K562 (cell line): ENCODE results near the gene SPTBN4. TPM values are rescaled to one million over a fixed set of nuclear protein-coding genes. Genes with fewer than 3 reads are reported as not detected.
A peak's percentile ranks its signal among the peaks of the same experiment; 100 is the strongest.

Experiments
- ADNP ChIP-seq: fragments of 200-800 bp; sonication (Bioruptor generic); IDR thresholded peaks from 2 replicates; pipeline ENCODE4 v1.6.1; 2016; ENCODE audit warnings: missing genetic modification characterization, missing compliant biosample characterization
- CEBPB ChIP-seq: fragments of 450-650 bp; IDR thresholded peaks from 2 replicates; pipeline ENCODE4 v1.6.1; 2016; ENCODE audit warnings: missing genetic modification characterization, missing compliant biosample characterization
- CHCHD3 ChIP-seq: fragments of 250-450 bp; sonication (Bioruptor Pico); IDR thresholded peaks from 2 replicates; pipeline ENCODE4 v2.1.2; 2022; ENCODE audit warnings: mild to moderate bottlenecking
- ELF4 ChIP-seq: fragments of 450-650 bp; formaldehyde crosslinking; IDR thresholded peaks from 2 replicates; pipeline ENCODE4 v1.4.0; 2022; ENCODE audit warnings: missing genetic modification characterization
- ETV1 ChIP-seq: fragments of 450-650 bp; conservative IDR thresholded peaks from 2 replicates; pipeline ENCODE4 v1.6.1; 2016; ENCODE audit warnings: missing genetic modification characterization, control low read depth, low read depth, missing compliant biosample characterization
- FIP1L1 ChIP-seq: fragments of 200-400 bp; formaldehyde crosslinking; IDR thresholded peaks from 2 replicates; pipeline ENCODE4 v1.6.1; 2018; ENCODE audit warnings: mild to moderate bottlenecking, low read depth, low read length; ENCODE audit not compliant: poor library complexity, severe bottlenecking
- KLF10 ChIP-seq: fragments of 250-450 bp; sonication (Bioruptor Pico); IDR thresholded peaks from 2 replicates; pipeline ENCODE4 v1.6.1; 2021; ENCODE audit warnings: matching md5 sums
- MAFF ChIP-seq: IDR thresholded peaks from 2 replicates; pipeline ENCODE4 v1.6.1; 2012; ENCODE audit warnings: low read length, improper control_type of control experiment
- SETDB1 ChIP-seq: IDR thresholded peaks from one replicate; pipeline ENCODE4 v1.6.1; 2012; ENCODE audit warnings: low read length, control low read depth, inconsistent platforms
- TCFL5 ChIP-seq: fragments of 250-450 bp; sonication (Bioruptor Pico); conservative IDR thresholded peaks from 2 replicates; pipeline ENCODE4 v1.6.1; 2021; ENCODE audit warnings: mild to moderate bottlenecking, moderate library complexity, matching md5 sums
- XRCC4 ChIP-seq: IDR thresholded peaks from one replicate; pipeline ENCODE4 v1.6.1; 2011; ENCODE audit not compliant: insufficient read depth, insufficient read length; ENCODE audit errors: extremely low read depth
- ZNF354B ChIP-seq: fragments of 250-450 bp; sonication (Bioruptor Pico); IDR thresholded peaks from 2 replicates; pipeline ENCODE4 v1.4.0; 2020
- ZNF707 ChIP-seq: fragments of 250-450 bp; sonication (Bioruptor Pico); conservative IDR thresholded peaks from 2 replicates; pipeline ENCODE4 v1.8.0; 2022; ENCODE audit warnings: inconsistent platforms, mild to moderate bottlenecking, moderate library complexity
- ZNF717 ChIP-seq: fragments of 250-450 bp; sonication (Bioruptor Pico); IDR thresholded peaks from 2 replicates; pipeline ENCODE4 v1.5.0; 2021
- polyA plus RNA-seq, 8 experiments: library from polyadenylated mRNA; depleted of rRNA in 4 of 8; stranded (reverse) in 5 of 8; unstranded in 3 of 8; fragments of >200 nt; fragmentation: Nextera tagmentation in 2 of 8; fragmentation: Illumina TruSeq in 1 of 8; extraction: Ambion mirVana in 2 of 8; extraction: Trizol in 1 of 8; gene quantifications; 2 replicates each; pipeline versions ENCODE4 v1.2.1 to v1.2.3, GENCODE V29; 2011 to 2014; ENCODE audit warnings: inconsistent platforms in 1 of 8, missing spikeins in 1 of 8
- total RNA-seq, 7 experiments: library from RNA; depleted of rRNA in 6 of 7; stranded (reverse); fragments of >200 nt in 6 of 7; fragmentation: Illumina TruSeq in 2 of 7; extraction: Trizol in 2 of 7; gene quantifications; 2 replicates each; pipeline versions ENCODE4 v1.2.1 to v1.2.3, GENCODE V29; 2011 to 2021; ENCODE audit warnings: low replicate concordance in 1 of 7
- TF ChIP-seq, protein P1 (sequence below), 2 experiments: fragments of 450-650 bp in 1 of 2; sonication (generic) in 1 of 2; formaldehyde crosslinking in 1 of 2; IDR thresholded peaks; 2 replicates each; pipeline versions ENCODE4 v1.7.1 to v1.9.0; 2016 to 2022; ENCODE audit warnings: inconsistent platforms in 1 of 2, mild to moderate bottlenecking in 1 of 2, missing genetic modification reagents in 1 of 2
- TF ChIP-seq, protein P2 (sequence below): fragments of 250-450 bp; sonication (Bioruptor Pico); IDR thresholded peaks from 2 replicates; pipeline ENCODE4 v1.8.0; 2022; ENCODE audit warnings: moderate library complexity, mild to moderate bottlenecking, inconsistent platforms
- TF ChIP-seq, protein P3 (sequence below): sonication (generic); formaldehyde crosslinking; IDR thresholded peaks from 2 replicates; pipeline ENCODE4 v1.8.0; 2022; ENCODE audit warnings: mild to moderate bottlenecking, missing genetic modification reagents

The SPTBN4 gene
- total and polyA plus RNA-seq, 9 of the 15 experiments (the other 6 are each of a cell fraction or from before 2014, with no cell fraction given): 0.01 to 1.5 (median 0.86) TPM

DNA sequence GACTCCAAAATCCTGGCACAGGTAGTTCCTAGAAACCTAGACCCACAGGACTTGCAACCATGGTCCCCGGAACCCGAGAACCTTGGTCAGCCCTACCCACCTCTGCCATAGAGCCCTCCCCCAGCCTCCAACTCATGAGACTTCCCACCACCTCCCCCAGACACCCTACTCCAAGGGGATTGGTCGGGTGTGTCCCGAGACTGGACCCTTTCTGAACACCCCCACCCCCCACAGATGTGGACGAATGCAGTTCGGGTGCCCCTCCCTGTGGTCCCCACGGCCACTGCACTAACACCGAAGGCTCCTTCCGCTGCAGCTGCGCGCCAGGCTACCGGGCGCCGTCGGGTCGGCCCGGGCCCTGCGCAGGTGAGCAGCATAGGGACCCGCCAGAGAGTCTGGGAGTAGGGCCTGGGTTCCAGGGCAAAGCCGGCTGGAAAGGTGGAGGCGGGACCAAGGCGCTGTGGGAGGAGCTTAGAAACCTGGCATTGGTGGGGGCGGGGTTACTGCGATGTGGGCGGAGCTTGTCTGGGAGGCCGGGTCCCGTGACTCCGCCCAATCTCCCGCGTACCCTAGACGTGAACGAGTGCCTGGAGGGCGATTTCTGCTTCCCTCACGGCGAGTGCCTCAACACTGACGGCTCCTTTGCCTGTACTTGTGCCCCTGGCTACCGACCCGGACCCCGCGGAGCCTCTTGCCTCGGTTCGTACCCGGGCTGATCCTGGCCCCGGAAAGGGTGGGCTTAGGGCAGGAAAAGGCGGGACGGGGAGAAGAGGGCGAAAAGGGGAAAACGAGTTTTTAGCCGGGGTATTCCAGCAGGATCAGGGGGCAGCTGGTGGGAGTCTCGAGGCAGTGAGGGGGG, 146.3 kb downstream of the SPTBN4 start (continued):
- TF ChIP-seq, protein P1, sequence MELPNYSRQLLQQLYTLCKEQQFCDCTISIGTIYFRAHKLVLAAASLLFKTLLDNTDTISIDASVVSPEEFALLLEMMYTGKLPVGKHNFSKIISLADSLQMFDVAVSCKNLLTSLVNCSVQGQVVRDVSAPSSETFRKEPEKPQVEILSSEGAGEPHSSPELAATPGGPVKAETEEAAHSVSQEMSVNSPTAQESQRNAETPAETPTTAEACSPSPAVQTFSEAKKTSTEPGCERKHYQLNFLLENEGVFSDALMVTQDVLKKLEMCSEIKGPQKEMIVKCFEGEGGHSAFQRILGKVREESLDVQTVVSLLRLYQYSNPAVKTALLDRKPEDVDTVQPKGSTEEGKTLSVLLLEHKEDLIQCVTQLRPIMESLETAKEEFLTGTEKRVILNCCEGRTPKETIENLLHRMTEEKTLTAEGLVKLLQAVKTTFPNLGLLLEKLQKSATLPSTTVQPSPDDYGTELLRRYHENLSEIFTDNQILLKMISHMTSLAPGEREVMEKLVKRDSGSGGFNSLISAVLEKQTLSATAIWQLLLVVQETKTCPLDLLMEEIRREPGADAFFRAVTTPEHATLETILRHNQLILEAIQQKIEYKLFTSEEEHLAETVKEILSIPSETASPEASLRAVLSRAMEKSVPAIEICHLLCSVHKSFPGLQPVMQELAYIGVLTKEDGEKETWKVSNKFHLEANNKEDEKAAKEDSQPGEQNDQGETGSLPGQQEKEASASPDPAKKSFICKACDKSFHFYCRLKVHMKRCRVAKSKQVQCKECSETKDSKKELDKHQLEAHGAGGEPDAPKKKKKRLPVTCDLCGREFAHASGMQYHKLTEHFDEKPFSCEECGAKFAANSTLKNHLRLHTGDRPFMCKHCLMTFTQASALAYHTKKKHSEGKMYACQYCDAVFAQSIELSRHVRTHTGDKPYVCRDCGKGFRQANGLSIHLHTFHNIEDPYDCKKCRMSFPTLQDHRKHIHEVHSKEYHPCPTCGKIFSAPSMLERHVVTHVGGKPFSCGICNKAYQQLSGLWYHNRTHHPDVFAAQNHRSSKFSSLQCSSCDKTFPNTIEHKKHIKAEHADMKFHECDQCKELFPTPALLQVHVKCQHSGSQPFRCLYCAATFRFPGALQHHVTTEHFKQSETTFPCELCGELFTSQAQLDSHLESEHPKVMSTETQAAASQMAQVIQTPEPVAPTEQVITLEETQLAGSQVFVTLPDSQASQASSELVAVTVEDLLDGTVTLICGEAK (IDR thresholded peaks at IDR 0.05): peak; percentile 87
- TF ChIP-seq, protein P1 (CRISPR knock-in tag; IDR thresholded peaks at IDR 0.05): no peak
- TF ChIP-seq ZNF707 (no peak), FIP1L1 (peak; percentile 62), KLF10 (CRISPR knock-in tag) (no peak), CHCHD3 (CRISPR knock-in tag) (no peak), XRCC4 (no peak), ADNP (tag) (no peak), CEBPB (tag) (no peak), ETV1 (tag) (no peak), TCFL5 (CRISPR knock-in tag) (no peak), SETDB1 (no peak), ELF4 (CRISPR knock-in tag) (no peak), ZNF354B (CRISPR knock-in tag) (no peak), MAFF (no peak), ZNF717 (CRISPR knock-in tag) (no peak)
- TF ChIP-seq, protein P2, sequence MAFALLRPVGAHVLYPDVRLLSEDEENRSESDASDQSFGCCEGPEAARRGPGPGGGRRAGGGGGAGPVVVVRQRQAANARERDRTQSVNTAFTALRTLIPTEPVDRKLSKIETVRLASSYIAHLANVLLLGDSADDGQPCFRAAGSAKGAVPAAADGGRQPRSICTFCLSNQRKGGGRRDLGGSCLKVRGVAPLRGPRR: no peak
- TF ChIP-seq, protein P3, sequence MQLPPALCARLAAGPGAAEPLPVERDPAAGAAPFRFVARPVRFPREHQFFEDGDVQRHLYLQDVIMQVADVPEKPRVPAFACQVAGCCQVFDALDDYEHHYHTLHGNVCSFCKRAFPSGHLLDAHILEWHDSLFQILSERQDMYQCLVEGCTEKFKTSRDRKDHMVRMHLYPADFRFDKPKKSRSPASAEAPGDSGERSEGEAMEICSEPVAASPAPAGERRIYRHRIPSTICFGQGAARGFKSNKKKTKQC (CRISPR knock-in tag): peak; percentile 65
